T47D (cell line): Measurements from ENCODE around the gene FRK.

Source experiments
- DNase-seq, 2 experiments: peaks; one replicate each; pipeline versions ENCODE4 v3.0.0 to v3.0.0-alpha.2; 2011 to 2012; ENCODE audit warnings: low read depth in 1 of 2, low spot score in 1 of 2
- JUND ChIP-seq: IDR thresholded peaks from 2 replicates; pipeline ENCODE4 v1.6.1; 2012; ENCODE audit warnings: low read depth
- in situ Hi-C: cut with HindIII; loops from 2 replicates; pipeline ENCODE4 v1.10.0; 2016; ENCODE audit warnings: low sequenced_read_pairs, low pct_unique_long_range_greater_than_20kb

The FRK gene

GRCh38 chr6:116004841-116005815, 55.6 kb downstream of the FRK start:
- no peak for DNase-seq
- in situ Hi-C loops = no loop called here
- TF ChIP-seq JUND = no peak

- DNase-seq = no peak
- in situ Hi-C loops = no loop called here
- TF ChIP-seq JUND = no peak
These were observed 57.0 kb downstream of the FRK start for GRCh38 chr6:116003668-116004067.

GRCh38 chr6:116002756-116003155, 57.9 kb downstream of the FRK start:
- no peak for TF ChIP-seq JUND
- no peak for DNase-seq
- in situ Hi-C loops = no loop called here

GRCh38 chr6:115999235-115999634, 61.5 kb downstream of the FRK start:
- TF ChIP-seq JUND = no peak
- DNase-seq = no peak
- in situ Hi-C loops = no loop called here

- TF ChIP-seq JUND = no peak
- in situ Hi-C loops = no loop called here
- DNase-seq = no peak
These were observed 62.6 kb downstream of the FRK start for GRCh38 chr6:115997990-115998585.

- no peak for TF ChIP-seq JUND
- no peak for DNase-seq
- in situ Hi-C loops = no loop called here
These were observed 74.7 kb downstream of the FRK start for GRCh38 chr6:115986026-115986425.

- no peak for DNase-seq
- in situ Hi-C loops = no loop called here
- no peak for TF ChIP-seq JUND
These were observed 75.9 kb downstream of the FRK start for GRCh38 chr6:115984809-115985208.

- in situ Hi-C loops = no loop called here
- no peak for TF ChIP-seq JUND
- no peak for DNase-seq
These were observed 76.7 kb downstream of the FRK start for GRCh38 chr6:115983998-115984397.

- in situ Hi-C loops = no loop called here
- DNase-seq = no peak
- no peak for TF ChIP-seq JUND
These were observed 78.2 kb downstream of the FRK start for GRCh38 chr6:115982453-115982852.

GRCh38 chr6:115977220-115977619, 83.5 kb downstream of the FRK start:
- in situ Hi-C loops = no loop called here
- DNase-seq = no peak
- TF ChIP-seq JUND = no peak

GRCh38 chr6:115976321-115976870, 84.3 kb downstream of the FRK start:
- in situ Hi-C loops = no loop called here
- TF ChIP-seq JUND = no peak
- no peak for DNase-seq

GRCh38 chr6:115972679-115973078, 88.0 kb downstream of the FRK start:
- TF ChIP-seq JUND = no peak
- in situ Hi-C loops = no loop called here
- no peak for DNase-seq

GRCh38 chr6:115971785-115972184, 88.9 kb downstream of the FRK start:
- TF ChIP-seq JUND = no peak
- in situ Hi-C loops = no loop called here
- DNase-seq = no peak
